ENCODE results near the gene KLF12.
A peak's percentile ranks its signal among the peaks of the same experiment; 100 is the strongest.

KLF12 gene

DNA sequence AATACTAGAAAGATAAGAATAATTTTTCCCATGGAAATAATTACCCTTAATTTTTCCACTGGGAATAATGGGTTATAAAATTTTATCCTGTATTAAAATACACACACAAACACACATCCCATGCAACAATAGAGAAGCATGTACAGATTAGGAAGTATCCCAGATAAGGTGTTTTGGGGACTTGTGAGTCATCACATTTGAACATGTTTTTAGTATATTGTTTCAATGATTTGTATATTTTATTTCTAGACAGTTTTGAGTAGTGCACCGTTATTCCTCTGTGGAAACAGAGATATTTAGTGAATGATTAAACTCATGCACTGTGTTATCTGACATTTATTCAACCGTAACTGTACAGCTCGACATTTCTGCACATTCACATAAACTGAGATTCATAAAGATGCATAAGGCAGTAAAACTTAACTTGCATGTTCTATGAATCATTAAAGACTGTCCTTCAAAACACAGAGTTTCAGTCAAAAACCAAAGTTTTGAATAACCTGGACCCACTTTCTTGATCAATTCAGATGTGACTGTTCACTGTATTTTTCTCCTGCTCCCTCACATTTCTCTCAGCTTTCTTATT lies 30.1 kb downstream of the KLF12 start:
- no peak for DNase-seq (ENCODE audit: low spot score)

DNA sequence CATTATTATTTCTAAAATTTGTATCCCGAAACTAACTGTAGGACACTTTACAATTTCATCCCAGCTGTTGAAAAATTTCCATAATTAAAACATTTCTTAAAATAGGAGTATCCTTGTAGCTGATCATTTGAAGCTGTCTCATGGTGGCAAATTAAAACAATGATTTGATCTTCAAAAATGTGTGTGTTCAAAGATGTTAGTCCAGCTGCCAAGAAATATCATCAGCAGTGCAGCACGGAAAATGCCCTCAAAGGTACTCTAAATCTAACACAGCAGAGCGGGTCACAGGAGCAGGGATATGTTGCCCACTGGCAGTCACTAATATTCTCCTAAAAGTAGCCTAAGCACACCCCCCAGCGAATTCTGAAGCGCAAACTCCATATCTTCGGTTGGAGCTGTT lies 31.0 kb downstream of the KLF12 start:
- DNase-seq (ENCODE audit: low spot score): no peak

- no peak for DNase-seq (ENCODE audit: low spot score)
These were observed 31.5 kb downstream of the KLF12 start for GRCh38 chr13:74102691-74103090.

GRCh38 chr13:74101436-74101835 lies 32.8 kb downstream of the KLF12 start:
- DNase-seq (ENCODE audit: low spot score): no peak

- DNase-seq (ENCODE audit: low spot score): no peak
These were observed 36.1 kb downstream of the KLF12 start for GRCh38 chr13:74098077-74098476.

DNA sequence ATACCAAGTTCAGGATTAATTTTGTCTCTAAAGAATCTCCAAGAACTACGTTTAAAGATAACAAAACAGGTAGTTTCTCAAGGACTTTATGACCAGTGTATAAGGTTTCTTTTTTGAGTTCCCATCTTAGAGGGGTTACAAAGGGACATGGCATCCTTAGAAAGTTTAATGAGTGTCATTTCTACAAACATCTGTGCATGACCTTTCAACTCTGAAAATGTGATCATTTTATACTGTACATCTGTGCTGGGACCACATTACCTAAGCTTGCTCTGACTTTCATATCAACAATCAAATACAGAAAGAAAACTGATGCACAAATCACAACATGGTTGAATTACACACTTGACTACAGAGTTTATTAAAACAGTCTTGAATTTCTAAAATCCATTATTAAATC lies 37.1 kb downstream of the KLF12 start:
- DNase-seq (ENCODE audit: low spot score): no peak

- DNase-seq (ENCODE audit: low spot score): peak; percentile 14
These were observed 40.5 kb downstream of the KLF12 start for GRCh38 chr13:74093691-74094090.

DNA sequence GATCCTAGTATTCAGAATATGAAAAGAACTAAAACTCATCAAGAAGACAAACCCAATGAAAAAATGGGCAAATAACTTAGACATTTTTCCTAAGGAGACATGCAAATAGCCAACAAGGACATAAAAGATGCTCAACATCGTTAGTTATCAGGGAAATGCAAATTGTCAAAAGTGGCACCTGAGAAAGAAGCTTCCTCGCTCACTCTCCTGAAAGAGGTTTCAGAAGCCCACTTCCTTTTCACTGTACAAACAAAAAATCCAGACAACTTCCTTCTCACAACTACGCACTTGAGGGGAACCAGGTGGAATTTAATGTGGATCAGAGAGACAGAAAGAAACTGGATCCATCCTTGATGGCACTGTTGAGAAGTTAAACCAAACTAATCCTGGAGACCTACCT lies 41.5 kb downstream of the KLF12 start:
- no peak for DNase-seq (ENCODE audit: low spot score)

- no peak for DNase-seq (ENCODE audit: low spot score)
These were observed 43.2 kb downstream of the KLF12 start for GRCh38 chr13:74090869-74091605.

GRCh38 chr13:74090397-74090796 lies 43.8 kb downstream of the KLF12 start:
- no peak for DNase-seq (ENCODE audit: low spot score)

DNA sequence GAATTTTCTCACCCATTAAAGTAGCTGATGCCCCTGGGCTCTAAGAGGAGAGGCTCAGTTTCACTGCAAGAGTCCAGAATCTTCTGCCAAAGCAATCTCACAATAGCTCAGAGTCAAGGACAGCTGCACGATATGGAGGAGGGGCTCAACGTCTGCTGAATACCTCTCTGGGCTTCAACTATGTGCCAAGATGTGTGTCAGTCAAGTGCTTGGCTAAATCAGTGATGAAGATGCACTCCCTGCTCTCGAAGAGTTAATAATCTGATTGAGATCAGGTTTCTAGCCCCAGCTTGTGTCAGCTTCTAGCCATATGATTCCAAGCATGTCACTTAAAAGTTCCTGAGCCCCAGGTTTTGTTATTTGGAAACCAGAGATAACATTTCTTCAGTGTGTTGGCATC lies 46.8 kb downstream of the KLF12 start:
- DNase-seq (ENCODE audit: low spot score): no peak
